Stimulated activated CD4-positive, alpha-beta T cell treated with anti-CD3 and anti-CD28 coated beads, Interleukin-4, amount 100 ng/mL, for 4 hours (primary cell): Measurements from ENCODE around the gene H3-3A.

Source experiments
- DNase-seq, 2 experiments: peaks; one replicate each; pipeline ENCODE4 v3.0.0-alpha.2; 2020

Gene H3-3A

GRCh38 chr1:226116673-226117072, 54.2 kb downstream of the H3-3A start:
- no peak for DNase-seq

GRCh38 chr1:226117330-226117729, 54.8 kb downstream of the H3-3A start:
- DNase-seq, result no peak

GRCh38 chr1:226118357-226118756, 55.8 kb downstream of the H3-3A start:
- DNase-seq, result no peak

GRCh38 chr1:226119169-226119568, 56.7 kb downstream of the H3-3A start:
- DNase-seq, result no peak

- no peak for DNase-seq
These were observed 57.9 kb downstream of the H3-3A start for GRCh38 chr1:226120398-226120797.

- no peak for DNase-seq
These were observed 58.6 kb downstream of the H3-3A start for GRCh38 chr1:226121049-226121586.
